GM06990 (cell line): ENCODE measurements around the gene APBB1IP.

Experiments
- DNase-seq: peaks from one replicate; pipeline ENCODE4 v3.0.0-alpha.2; 2011; ENCODE audit not compliant: insufficient read length; ENCODE audit errors: extremely low read depth
- H3K27me3 ChIP-seq: replicated peaks from 2 replicates; pipeline ENCODE4 v1.6.0; 2011; ENCODE audit warnings: low read length; ENCODE audit not compliant: control insufficient read depth, insufficient read depth
- H3K36me3 ChIP-seq: 2 replicates; pipeline ENCODE4 v1.5.1; 2011; ENCODE audit warnings: low read length; ENCODE audit not compliant: control insufficient read depth, insufficient read depth
- H3K4me3 ChIP-seq: replicated peaks from 2 replicates; pipeline ENCODE4 v1.5.1; 2011; ENCODE audit warnings: low read depth, mild to moderate bottlenecking, control low read depth, low read length
- TF ChIP-seq, protein P1 (sequence below): IDR thresholded peaks from 2 replicates; pipeline ENCODE4 v1.5.1; 2011; ENCODE audit warnings: low read length, control low read depth, mild to moderate bottlenecking, inconsistent platforms; ENCODE audit not compliant: insufficient read depth, poor library complexity, severe bottlenecking

APBB1IP gene

DNA sequence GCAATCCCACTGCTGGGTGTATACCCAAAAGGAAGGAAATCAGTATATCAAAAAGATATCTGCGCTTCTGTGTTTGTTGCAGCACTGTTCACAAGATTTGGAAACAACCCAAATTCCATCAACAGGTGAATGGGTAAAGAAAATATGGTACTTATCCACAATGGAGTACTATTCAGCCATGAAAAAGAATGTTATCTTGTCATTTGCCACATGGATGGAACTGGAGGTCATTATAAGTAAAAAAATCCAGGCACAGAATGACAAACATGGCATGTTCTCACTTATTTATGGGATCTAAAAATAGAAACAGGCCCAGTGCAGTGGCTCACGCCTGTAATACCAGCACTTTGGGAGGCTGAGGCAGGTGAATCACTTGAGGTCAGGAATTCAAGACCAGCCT, 15.7 kb downstream of the APBB1IP start:
- Histone ChIP-seq H3K36me3 (peaks cover 1% of the 10 kb centered on the region; the same call in 1 of the 2 replicates), H3K4me3 (no peak overlapping the region), H3K27me3 (no peaks in the 10 kb centered on the region)
- TF ChIP-seq, protein P1, sequence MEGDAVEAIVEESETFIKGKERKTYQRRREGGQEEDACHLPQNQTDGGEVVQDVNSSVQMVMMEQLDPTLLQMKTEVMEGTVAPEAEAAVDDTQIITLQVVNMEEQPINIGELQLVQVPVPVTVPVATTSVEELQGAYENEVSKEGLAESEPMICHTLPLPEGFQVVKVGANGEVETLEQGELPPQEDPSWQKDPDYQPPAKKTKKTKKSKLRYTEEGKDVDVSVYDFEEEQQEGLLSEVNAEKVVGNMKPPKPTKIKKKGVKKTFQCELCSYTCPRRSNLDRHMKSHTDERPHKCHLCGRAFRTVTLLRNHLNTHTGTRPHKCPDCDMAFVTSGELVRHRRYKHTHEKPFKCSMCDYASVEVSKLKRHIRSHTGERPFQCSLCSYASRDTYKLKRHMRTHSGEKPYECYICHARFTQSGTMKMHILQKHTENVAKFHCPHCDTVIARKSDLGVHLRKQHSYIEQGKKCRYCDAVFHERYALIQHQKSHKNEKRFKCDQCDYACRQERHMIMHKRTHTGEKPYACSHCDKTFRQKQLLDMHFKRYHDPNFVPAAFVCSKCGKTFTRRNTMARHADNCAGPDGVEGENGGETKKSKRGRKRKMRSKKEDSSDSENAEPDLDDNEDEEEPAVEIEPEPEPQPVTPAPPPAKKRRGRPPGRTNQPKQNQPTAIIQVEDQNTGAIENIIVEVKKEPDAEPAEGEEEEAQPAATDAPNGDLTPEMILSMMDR = no peak
- no peak for DNase-seq

DNA sequence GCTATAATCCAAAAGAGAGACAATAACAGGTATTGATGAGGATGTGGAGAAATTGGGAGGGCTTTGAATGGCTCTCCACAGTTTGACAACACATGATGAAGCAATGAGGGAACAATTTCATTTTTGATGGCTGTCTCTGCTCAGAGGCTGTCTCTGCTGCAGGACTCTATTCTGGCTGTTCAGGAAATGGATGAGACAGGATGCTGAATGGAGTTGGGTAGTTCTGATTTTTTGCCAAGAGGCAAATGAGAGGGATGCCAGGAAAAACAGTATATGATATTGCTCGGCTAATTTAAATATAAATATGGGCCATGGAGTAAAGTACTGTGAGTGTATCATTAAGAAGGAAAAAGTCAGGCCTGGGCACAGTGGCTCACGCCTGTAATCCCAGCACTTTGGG, 16.8 kb downstream of the APBB1IP start:
- H3K36me3 ChIP-seq = peaks cover 1% of the 10 kb centered on the region; the same call in 1 of the 2 replicates

DNA sequence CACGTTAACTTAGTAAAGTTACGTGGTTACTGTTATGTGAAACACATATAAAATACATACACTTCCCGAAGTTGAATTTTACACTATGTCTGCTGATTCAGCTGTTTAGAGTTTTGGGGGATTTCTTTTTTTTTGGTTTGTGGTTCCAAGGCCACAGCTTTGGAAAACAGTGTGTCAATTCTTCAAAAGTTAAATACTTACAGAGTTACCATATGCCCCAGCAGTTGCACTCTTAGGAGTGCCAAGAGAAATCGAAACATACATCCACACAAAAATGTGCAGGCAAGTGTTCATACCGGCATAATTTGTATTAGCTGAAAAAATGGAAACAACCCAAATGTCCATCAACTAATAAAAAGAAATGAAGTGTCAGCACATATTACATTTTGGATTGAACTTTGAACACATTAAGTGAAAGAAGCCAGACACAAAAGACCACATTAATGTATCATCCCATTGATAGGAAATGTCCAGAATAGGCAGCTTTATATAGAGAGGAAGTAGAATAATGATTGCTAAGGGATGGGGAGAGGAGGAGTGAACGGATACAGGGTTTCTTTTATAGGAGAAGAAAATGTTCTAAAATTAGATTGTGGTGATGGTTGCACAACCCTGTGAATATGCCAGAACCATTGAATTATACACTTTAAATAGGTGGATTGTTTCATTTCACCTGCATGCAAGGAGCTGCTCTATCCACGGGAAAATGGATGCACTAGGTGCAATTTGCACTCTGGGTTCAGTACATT, 17.6 kb downstream of the APBB1IP start:
- no peak for DNase-seq
- Histone ChIP-seq H3K36me3 (peaks cover 1% of the 10 kb centered on the region; the same call in 1 of the 2 replicates), H3K27me3 (no peaks in the 10 kb centered on the region), H3K4me3 (peak overlapping the region; percentile 14)
- TF ChIP-seq, protein P1 = no peak

More for the DNA sequence above, 16.8 kb downstream of the APBB1IP start:
- no peak overlapping the region for H3K4me3 ChIP-seq
- H3K27me3 ChIP-seq = no peaks in the 10 kb centered on the region
- TF ChIP-seq, protein P1 = no peak
- no peak for DNase-seq

DNA sequence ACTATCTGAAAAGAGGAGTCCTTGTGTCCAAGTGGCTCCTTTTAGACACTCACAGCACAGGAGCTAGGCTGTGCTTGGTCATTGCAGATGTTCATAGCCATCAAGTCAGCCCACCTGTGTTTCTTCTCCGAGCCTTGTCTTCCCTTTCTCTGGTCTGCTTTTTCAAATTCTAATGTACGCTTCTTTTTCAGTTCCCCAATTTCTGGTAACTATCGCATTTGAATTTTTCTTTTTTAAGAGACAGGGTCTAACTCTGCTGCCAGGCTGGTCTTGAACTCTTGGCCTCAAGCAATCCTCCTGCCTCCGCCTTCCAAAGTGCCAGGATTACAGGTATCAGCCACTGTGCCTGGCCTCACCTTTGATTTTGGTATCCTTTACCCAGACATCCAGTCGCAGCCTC, 18.9 kb downstream of the APBB1IP start:
- TF ChIP-seq, protein P1 = no peak
- Histone ChIP-seq H3K27me3 (no peaks in the 10 kb centered on the region), H3K4me3 (no peak overlapping the region), H3K36me3 (peaks cover 1% of the 10 kb centered on the region; the same call in 1 of the 2 replicates)
- DNase-seq = peak; percentile 82

DNA sequence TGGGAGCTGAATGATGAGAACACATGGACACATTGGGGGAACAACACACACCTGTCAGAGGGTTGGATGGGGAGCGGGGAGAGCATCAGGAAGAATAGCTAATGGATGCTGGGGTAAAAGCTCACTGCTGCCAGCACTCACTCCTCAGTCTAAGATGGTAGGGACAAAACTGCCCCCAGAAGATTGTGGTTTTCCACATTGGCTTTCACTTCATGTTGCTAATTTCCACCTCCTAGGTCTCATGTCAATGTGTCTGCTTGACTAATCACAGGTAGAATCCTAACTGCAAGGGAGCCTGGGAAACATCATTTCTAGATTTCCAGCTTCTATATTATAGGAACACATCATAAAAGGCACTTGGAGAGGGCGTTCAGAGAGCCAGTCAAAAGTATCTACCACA, 22.6 kb downstream of the APBB1IP start:
- Histone ChIP-seq H3K36me3 (no peaks in the 10 kb centered on the region), H3K4me3 (no peak overlapping the region), H3K27me3 (no peaks in the 10 kb centered on the region)
- no peak for DNase-seq
- TF ChIP-seq, protein P1 = no peak

DNA sequence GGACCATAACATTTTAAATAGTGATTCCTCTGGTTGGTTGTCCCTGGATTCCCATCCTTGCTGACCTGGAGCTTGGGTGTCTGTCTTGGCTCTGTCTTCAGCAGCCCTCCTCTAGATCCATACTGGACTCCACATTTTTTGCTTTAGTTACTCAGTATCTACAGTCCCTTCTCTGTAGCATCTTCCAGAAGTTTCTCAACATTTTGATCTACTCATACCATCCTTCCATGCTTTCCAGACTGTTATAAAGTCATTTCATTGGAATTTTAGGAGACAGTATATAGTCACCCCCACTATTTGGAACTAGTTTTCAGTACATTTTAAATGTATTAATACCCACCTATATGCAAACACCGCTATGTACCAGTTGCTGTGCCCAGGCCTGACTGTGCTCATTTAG, 25.8 kb downstream of the APBB1IP start:
- H3K27me3 ChIP-seq = no peaks in the 10 kb centered on the region
- DNase-seq = no peak
- H3K36me3 ChIP-seq = no peaks in the 10 kb centered on the region
- TF ChIP-seq, protein P1 = no peak
- no peak overlapping the region for H3K4me3 ChIP-seq
